Retina (tissue), 1 donor: Measurements from ENCODE around the gene FAM114A2.

ENCODE experiments used
- DNase-seq: peaks from one replicate; pipeline ENCODE4 v3.0.0-alpha.2; 2016

FAM114A2 gene

GRCh38 chr5:153981905-153982605, 56.7 kb downstream of the FAM114A2 start:
- DNase-seq: no peak

DNA sequence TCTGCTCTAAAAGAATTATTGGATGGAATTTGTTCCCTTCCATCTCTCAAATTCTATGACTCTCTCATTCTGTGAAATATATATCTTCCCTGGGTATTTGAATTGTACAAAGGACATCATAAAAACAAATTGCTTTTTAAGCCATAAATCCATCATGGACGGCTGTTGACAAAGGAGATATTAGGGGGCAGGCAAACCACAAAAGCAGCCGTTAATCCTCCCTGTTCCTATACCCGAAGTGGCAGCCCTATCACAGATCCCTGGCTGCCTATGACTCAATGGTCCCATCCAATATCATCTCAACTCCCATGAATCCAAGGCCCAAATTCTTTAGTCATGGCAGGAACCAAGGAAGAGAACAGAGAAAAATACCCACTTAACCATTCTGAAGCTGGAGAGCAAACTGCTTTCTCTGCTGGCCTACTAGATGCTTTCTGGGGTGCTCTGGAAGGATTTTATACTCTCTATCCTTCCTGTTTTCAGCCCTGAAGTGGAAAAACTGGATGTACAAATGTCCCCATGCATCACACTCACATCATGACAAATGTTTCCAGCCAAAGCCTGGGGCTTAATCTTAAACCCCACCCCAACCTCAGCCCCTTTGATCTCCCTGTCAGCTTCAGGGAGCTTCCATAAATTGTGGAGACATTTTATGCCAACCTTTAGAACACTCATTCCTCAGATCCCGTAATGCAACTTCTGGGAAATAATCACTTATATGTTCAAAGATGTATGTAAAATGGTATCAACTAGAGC, 59.5 kb downstream of the FAM114A2 start:
- DNase-seq: no peak

- no peak for DNase-seq
Observed at GRCh38 chr5:153974813-153975163, 63.9 kb downstream of the FAM114A2 start.

DNA sequence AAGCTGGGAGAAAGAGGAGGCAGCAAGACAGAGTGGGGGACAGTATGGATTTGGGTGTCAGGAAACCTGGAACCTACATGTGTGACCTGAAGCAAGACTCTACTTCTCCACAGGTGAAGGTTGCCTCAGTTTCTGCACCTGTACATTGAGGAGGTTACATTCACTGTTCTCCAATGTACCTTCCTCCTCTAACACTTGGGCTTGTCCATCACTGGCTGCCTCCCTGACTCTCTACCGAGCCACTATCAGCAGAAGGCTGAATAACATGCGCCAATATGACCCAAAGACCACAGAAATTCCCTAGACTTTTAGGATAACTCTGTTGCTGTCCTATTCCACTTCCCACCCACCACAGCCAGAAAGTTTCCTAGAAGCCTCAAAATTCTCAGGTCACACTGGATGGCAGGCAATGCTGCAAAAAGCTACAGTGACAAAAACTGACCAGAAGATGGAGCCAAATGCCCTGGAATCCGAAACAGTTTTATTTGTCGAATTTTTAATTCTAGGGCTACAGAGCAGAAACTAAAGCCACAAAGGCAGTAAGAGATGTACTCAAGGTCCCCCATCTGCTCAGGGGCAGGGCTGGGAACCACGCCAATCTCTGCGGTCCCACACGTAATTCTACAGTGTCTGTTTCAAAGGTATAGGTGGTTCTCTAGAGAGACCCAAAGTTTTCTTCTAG, 64.4 kb downstream of the FAM114A2 start:
- peak; percentile 77 for DNase-seq

DNA sequence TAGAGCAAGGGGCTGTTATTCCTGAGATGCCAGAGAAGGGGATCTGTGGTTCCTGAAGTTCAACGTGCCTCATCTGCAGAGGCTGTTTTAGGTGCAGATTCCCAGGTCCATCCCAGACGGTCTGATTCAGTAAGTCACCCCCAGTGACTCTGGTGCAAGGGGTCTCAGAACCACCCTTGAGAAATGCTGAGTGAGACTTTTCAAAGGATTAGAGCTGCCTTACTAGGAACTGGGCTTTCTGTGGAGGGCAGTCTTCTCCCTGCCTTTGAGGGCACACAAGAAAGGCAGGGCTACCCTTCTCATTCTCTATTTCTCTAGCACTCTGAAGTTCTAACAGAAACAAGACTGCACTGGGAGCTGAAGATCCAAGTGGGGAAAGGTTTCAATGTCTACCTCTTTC, 66.5 kb downstream of the FAM114A2 start:
- no peak for DNase-seq

GRCh38 chr5:153970496-153970895, 68.2 kb downstream of the FAM114A2 start:
- DNase-seq: peak; percentile 83

GRCh38 chr5:153969563-153969895, 69.2 kb downstream of the FAM114A2 start:
- no peak for DNase-seq

DNA sequence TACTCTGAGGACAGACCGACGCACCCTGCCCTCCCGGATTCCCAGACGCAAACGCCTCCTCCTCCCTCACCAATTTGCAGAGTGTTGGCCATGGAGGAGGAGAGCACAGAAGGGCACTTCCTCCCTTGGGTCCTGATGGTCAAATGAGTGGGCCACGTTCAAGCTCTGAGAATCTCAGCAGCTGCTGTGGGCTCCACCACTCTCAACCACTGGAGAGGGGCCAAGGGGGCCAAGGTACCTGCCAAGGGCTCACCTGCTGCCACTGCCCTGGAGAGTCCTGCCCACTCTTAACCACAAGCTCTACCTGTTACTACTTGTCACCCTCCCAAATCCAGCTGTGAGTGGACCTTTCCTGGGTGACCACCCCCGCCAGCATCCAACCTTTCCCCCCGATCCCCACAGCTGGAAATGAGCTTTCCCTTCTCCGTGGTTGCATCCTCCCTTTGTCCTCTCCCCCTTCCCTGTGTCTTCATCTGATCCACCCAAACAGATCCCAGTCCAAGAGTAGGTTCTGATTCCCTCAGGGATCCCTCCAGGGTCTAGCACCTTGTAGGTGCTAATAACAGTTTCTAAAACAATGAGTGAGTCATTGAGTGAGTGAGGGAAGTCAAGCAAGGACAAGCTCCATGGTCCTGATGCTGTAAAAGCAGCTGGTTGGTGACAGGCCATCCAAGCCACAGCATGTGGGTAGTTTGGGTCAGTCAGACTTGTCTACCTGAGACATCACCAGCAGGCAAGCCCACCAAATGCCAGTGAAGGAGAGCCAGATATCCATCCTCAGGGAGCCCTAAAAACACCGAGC, 69.7 kb downstream of the FAM114A2 start:
- DNase-seq: no peak

DNA sequence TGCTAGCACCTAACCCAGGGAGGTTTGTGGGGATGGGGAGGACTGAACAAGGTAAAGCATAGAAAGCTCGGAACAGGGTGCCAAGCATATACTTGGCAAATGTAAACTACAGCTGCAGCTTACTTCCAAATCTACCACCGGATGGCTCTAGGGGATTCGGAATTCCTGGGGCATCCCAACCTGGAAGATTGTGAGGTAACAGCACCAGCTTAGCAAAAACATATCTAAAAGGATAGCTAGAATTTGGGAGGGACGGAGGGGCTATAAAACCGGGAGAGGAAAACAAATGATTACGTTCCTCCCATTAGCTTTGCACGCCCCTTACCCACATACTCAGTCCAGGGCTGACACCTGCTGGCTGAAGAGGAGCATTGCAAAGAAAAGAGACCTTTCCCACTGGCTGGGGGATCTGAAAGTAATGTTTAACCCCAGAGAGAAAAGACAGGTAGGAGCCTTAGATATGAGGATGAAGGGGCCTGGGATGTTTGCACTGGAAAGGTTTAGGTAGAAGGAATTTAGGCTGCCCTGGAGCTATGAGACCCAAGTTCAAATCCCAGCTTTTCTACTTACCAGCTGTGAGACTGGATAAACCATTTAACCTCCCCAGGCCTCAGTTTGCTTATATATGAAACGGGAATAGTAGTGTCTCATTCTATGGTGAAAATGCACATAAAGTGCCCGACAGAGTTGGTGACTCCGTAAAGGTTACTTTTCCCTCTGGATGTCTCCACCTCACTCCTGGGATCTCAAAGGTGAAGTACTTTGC, 73.6 kb downstream of the FAM114A2 start:
- DNase-seq: peak; percentile 82

- no peak for DNase-seq
Observed at GRCh38 chr5:153964191-153964879, 74.4 kb downstream of the FAM114A2 start.

DNA sequence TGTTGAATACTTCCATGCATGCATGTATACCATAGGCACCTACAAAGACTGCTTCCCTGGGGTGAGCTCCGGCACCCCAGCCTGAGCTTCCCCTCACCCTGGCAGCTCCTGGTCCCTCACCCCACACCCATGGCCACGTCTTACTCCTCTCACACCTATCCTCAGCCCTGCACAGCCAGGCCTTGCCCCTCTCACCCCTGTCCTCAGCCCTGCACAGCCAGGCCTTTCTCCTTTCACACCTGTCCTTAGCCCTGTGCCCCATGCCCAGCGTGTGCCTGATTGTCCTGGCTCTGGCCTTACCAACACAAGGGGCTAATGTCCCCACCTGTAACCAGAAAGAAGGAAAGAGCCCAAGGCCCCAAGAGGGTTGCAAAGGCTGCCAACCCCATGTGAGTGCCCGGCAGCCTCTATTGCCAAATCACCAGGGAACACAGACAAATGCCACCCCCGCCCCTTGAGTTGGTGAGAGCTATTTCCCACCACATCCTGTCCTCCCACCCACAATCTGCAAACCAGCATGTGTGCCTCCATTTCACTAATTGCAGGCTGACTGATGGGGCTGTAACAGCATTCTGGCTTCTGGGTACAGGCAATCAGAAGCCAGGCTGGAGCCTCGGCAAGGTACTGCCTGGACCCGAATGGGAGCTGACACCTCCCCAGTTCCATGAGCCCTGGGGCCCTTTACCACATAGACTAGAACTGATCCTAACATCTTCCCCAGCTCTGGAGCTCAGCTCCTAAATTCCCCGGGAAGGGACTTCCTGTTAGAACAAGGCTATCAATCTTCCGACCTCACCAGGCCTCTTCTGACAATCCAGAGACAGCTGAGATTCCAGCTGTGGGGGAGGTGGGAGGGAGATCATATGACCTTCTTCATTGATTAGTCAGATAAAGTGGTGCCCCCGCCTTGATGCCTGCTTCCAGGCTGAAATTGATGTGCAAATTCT, 78.2 kb downstream of the FAM114A2 start:
- DNase-seq: no peak

DNA sequence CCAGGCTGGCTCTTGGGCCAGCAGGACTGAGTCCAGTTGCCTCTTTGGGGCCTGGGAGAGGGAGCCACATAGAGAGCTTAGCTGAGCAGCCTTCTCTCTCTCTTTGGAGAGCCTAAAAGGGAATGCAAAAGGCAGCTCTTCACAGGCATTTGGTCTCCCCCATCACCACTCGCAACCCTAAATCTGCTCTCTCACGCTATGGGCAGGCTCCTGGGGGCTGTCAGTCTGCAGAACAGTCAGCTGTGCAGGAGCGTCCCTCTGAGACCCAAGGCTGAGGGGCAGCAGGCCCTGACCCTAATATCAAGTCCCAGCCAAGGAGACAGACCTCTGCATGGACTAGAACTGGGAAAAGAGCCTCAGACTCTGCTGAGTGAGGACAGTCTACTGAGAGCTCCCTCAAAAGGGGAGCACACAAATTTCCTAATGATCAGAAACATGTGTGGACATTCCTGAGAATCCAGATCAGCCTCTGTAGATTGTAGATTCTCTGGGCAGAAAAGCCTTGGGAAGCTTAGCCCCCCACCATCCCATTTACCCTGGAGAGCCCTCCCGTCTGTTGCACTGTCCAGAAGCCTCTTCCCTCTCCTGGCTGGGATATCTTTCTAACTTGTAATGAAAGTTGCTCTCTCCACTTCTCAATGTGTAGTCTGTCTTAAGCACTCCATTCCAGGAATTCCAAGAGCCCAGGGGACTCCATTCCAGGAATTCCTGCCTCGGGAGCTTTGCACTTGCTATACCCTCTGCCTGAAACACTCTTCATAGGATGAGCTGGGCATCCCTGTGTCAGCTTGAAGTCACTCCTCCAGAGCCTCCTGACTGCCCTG, 79.4 kb downstream of the FAM114A2 start:
- peak; percentile 38 for DNase-seq

- no peak for DNase-seq
Observed at GRCh38 chr5:153957205-153957604, 81.5 kb downstream of the FAM114A2 start.

DNA sequence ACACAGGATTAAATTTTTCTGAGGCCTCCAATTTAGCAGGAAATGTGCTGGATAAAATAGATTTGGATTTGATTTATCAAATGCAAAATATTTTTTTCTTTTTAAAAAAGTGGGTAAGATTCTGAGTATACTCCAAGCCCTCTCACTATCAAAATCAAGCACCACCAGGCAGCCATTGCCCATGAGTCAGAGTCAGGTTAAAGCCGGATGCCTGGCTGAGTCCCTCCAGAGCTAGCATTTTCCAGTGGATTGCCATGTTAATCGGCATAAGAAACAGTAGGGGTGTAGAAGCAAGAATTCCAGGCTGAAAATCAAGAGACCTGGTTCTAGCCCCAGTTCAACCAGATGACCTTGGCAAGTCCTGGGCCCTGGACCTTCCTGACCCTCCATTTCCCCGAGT, 85.3 kb downstream of the FAM114A2 start:
- no peak for DNase-seq

GRCh38 chr5:153952893-153953292, 85.8 kb downstream of the FAM114A2 start:
- no peak for DNase-seq

DNA sequence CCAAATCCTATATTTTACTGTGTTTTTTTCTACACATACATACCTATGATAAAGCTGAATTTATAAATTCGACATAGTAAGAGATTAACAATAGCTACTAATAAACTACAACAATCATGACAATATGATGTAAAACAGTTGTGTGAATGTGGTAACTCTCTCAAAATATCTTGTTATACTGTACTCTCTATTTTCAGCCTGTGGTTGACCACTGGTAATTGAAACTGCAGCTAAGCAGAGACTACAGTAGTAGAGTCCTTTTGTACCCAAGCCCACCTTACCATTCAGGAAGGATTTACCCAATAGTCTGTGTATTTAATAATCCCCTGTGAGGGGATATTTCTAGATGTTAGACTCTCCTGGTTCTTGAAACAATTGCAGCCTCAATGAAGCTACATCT, 86.7 kb downstream of the FAM114A2 start:
- no peak for DNase-seq

DNA sequence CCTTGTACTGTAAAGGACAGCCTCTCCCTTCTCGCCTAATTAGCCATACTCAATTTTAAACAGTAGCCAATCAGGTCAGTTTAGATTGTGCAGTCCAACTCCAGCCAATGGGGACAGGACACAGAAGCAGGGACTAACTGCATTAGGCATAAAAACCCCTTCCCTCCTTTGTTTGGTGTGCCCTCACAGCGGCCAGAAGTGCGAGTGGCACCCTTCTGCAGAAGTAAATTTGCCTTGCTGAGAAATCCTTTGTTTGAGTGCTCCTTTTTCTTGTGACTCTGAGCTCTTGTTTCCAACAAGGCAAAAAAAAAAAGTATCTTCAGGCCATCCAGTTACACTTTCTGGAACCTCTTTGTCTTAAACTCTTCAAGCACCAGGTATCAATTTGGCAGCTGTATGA, 97.4 kb downstream of the FAM114A2 start:
- DNase-seq: no peak
